OCI-LY3 (cell line): ENCODE data around the gene ZNRF1.

Source experiments
- EZH2phosphoT487 ChIP-seq: fragments of 200-600 bp; shearing (Covaris generic); IDR thresholded peaks from 2 replicates; pipeline ENCODE4 v1.6.1; 2018; ENCODE audit warnings: antibody characterized with exemption, mixed run types, low read depth
- TF ChIP-seq, protein P1 (sequence below): fragments of 200-600, 300-600 bp; sonication (generic); IDR thresholded peaks from 2 replicates; pipeline ENCODE4 v1.5.1; 2014; ENCODE audit warnings: antibody characterized with exemption, low read length, low read depth

DNA sequence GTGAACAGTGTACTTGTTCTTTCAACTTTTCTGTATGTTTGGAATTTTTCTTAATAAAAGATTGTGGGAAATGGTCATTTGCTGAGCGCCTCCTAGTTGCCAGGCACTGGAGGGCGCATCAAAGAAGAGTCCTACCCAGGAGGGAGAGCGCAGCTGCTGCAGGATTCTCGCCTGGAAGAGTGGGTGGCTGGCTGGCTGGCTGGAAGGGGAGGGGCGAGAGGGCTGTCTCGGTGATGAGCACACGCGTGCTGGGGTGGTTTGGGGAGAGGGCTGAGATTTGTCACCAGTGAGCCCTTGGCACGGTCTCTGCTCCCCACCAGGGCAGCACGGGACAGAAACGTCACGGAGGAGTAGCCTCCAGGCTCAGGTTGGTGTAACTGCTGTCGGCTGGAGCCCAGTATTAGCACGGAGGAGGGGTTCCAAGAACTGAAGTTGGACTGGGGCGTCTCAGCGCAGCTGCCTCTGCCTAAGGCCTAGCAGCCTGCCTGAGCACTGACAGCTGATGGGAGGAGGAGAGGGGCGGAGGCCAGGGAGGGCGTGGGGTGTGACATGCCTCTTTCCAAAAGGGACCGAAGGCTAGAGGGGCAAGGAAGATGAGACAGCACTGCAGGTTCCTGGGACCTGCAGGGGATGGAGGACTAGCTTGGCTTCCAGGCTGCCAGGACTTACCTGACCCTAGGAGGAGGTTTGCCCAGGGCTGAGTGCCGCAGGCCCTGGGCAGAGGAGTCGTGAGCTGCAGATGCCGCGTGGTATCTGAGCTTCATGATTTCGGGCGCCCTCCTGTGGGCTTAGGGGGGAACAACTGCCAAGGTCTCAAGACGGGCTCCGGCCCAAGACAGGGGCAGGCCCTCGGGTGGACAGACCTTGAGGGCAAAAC lies 112.1 kb downstream of the ZNRF1 start:
- TF ChIP-seq, protein P1, sequence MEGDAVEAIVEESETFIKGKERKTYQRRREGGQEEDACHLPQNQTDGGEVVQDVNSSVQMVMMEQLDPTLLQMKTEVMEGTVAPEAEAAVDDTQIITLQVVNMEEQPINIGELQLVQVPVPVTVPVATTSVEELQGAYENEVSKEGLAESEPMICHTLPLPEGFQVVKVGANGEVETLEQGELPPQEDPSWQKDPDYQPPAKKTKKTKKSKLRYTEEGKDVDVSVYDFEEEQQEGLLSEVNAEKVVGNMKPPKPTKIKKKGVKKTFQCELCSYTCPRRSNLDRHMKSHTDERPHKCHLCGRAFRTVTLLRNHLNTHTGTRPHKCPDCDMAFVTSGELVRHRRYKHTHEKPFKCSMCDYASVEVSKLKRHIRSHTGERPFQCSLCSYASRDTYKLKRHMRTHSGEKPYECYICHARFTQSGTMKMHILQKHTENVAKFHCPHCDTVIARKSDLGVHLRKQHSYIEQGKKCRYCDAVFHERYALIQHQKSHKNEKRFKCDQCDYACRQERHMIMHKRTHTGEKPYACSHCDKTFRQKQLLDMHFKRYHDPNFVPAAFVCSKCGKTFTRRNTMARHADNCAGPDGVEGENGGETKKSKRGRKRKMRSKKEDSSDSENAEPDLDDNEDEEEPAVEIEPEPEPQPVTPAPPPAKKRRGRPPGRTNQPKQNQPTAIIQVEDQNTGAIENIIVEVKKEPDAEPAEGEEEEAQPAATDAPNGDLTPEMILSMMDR: peak; percentile 91
- TF ChIP-seq EZH2phosphoT487: no peak
